Suprapubic skin (tissue), 4 donors: ENCODE data around the gene C9orf152.

Source experiments
- POLR2A ChIP-seq, 2 donors: fragments of 450-650 bp; IDR thresholded peaks; one replicate each; pipeline ENCODE4 v1.6.1; 2017; ENCODE audit warnings: antibody characterized with exemption in 2 of 2, mild to moderate bottlenecking in 2 of 2, moderate library complexity in 2 of 2
- POLR2AphosphoS5 ChIP-seq, 3 donors: sonication (generic); formaldehyde crosslinking; IDR thresholded peaks; one replicate each; pipeline ENCODE4 v1.6.1; 2017; ENCODE audit warnings: antibody characterized with exemption in 3 of 3
- TF ChIP-seq, protein P1 (sequence below), 2 donors: fragments of 200-600 bp in 1 of 2; fragments of 450-650 bp in 1 of 2; sonication (generic) in 1 of 2; IDR thresholded peaks; one replicate each; pipeline ENCODE4 v1.5.1; 2016 to 2019; ENCODE audit warnings: antibody characterized with exemption in 2 of 2, mild to moderate bottlenecking in 1 of 2, moderate library complexity in 1 of 2

DNA sequence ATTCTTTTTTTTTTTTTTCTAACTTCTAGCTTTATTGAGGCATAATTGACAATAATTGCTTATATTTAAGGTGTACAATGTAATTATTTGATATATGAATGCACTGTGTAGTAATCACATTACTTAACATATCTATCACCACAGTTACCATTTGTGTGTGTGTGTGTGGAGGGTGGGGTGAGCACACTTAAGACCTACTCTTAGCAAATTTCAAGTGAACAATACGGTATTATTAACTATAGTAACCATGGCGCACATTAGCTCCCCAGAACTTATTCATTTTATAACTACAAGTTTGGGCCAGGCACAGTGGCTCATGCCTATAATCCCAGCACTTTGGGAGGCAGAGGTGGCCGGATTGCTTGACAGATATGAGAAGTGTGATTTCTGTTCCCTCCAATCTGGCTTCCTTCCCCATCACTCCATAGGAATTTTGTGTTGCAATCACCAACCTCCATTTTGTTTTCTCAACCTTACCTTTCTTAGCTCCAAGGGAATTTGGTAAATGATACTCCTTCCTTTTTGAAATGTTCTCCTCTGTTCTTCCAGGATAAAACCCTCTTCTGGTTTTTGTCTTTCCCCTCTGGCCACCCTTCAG is 33.4 kb upstream of the C9orf152 start:
- TF ChIP-seq, protein P1, sequence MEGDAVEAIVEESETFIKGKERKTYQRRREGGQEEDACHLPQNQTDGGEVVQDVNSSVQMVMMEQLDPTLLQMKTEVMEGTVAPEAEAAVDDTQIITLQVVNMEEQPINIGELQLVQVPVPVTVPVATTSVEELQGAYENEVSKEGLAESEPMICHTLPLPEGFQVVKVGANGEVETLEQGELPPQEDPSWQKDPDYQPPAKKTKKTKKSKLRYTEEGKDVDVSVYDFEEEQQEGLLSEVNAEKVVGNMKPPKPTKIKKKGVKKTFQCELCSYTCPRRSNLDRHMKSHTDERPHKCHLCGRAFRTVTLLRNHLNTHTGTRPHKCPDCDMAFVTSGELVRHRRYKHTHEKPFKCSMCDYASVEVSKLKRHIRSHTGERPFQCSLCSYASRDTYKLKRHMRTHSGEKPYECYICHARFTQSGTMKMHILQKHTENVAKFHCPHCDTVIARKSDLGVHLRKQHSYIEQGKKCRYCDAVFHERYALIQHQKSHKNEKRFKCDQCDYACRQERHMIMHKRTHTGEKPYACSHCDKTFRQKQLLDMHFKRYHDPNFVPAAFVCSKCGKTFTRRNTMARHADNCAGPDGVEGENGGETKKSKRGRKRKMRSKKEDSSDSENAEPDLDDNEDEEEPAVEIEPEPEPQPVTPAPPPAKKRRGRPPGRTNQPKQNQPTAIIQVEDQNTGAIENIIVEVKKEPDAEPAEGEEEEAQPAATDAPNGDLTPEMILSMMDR (IDR thresholded peaks at IDR 0.05), result no peak
- TF ChIP-seq POLR2AphosphoS5 (IDR thresholded peaks at IDR 0.05), result no peak
- no peak for TF ChIP-seq POLR2A (IDR thresholded peaks at IDR 0.05)
